ENCODE results near the gene TMEM59L. TPM values are rescaled to one million over a fixed set of nuclear protein-coding genes. Genes with fewer than 3 reads are reported as not detected.

The TMEM59L gene
- total and polyA plus RNA-seq, 4 donors = 0.08 to 0.15 (median 0.08) TPM; not detected in 1

GRCh38 chr19:18611327-18612050, 1.2 kb upstream of the TMEM59L start:
- TF ChIP-seq NR2F2 (IDR thresholded peaks at IDR 0.05) (no peak), REST (IDR thresholded peaks at IDR 0.05) (no peak), RAD21 (IDR thresholded peaks at IDR 0.05) (no peak), YY1 (IDR thresholded peaks at IDR 0.05) (no peak), MAX (IDR thresholded peaks at IDR 0.05) (no peak), ATF3 (IDR thresholded peaks at IDR 0.05) (no peak), TAF1 (conservative IDR thresholded peaks at IDR 0.05) (no peak), JUND (IDR thresholded peaks at IDR 0.05) (no peak), FOXA1 (IDR thresholded peaks at IDR 0.05) (no peak), ZBTB33 (IDR thresholded peaks at IDR 0.05) (no peak), HNF4A (conservative IDR thresholded peaks at IDR 0.05) (no peak), RXRA (IDR thresholded peaks at IDR 0.05) (no peak), EGR1 (IDR thresholded peaks at IDR 0.05; ENCODE audit: low read depth in 2 of 2) (no peak), FOXA2 (IDR thresholded peaks at IDR 0.05) (no peak), SP1 (IDR thresholded peaks at IDR 0.05) (no peak), CTCF (IDR thresholded peaks at IDR 0.05; ENCODE audit: low read depth, low read length, missing input control) (no peak), GABPA (IDR thresholded peaks at IDR 0.05 in 1 of 2, conservative IDR thresholded peaks at IDR 0.05 in 1 of 2) (no peak), HNF4G (IDR thresholded peaks at IDR 0.05) (no peak)
- no peaks in the 10 kb centered on the region for H3K36me3 ChIP-seq (ENCODE audit: control insufficient read depth in 4 of 4, insufficient read depth in 3 of 4, low read depth in 1 of 4, low read length in 3 of 4)
- H3K4me1 ChIP-seq (ENCODE audit: control insufficient read depth in 4 of 4, insufficient read depth in 4 of 4, low read length in 3 of 4) = peaks cover 0 to 19% (median 7%) of the 10 kb centered on the region in 4 donors
- H3K27ac ChIP-seq (ENCODE audit: low read depth in 1 of 2, low read length in 2 of 2) = no peak overlapping the region
- H3K9me3 ChIP-seq (ENCODE audit: control insufficient read depth in 4 of 4, low read length in 3 of 4) = no peaks in the 10 kb centered on the region
- no peak overlapping the region for H3K9ac ChIP-seq (ENCODE audit: low read depth in 1 of 2, low read length in 2 of 2)
- peaks cover 0 to 18% (median 14%) of the 10 kb centered on the region in 4 donors for H3K27me3 ChIP-seq (ENCODE audit: control insufficient read depth in 4 of 4, insufficient read depth in 4 of 4, low read length in 3 of 4)
- DNase-seq (ENCODE audit: low spot score) = no peak
- H3K4me3 ChIP-seq (ENCODE audit: low read depth in 1 of 3, low read length in 3 of 3) = no peak overlapping the region
- 3% methylated on average over 62 of the region's 62 CpGs for WGBS
